Adrenal gland (tissue), 5 donors: ENCODE data around the gene OBP2B.

Source experiments
- POLR2A ChIP-seq, 2 donors: fragments of 450-650 bp; IDR thresholded peaks; one replicate each; pipeline ENCODE4 v1.6.1; 2017; ENCODE audit warnings: antibody characterized with exemption in 2 of 2, mild to moderate bottlenecking in 2 of 2, moderate library complexity in 1 of 2
- TF ChIP-seq, protein P1 (sequence below), 6 experiments: fragments of 450-650 bp in 4 of 6; fragments of 200-600 bp in 2 of 6; sonication (generic) in 1 of 6; IDR thresholded peaks; 1 replicate in 5 of 6; 2 replicates in 1 of 6; pipeline versions ENCODE4 v1.5.1 to v1.8.0; 2016 to 2021; ENCODE audit warnings: antibody characterized with exemption in 6 of 6, mild to moderate bottlenecking in 2 of 6, moderate library complexity in 1 of 6
- donor health status: DM: no; HTN: no; CAD: no.

DNA sequence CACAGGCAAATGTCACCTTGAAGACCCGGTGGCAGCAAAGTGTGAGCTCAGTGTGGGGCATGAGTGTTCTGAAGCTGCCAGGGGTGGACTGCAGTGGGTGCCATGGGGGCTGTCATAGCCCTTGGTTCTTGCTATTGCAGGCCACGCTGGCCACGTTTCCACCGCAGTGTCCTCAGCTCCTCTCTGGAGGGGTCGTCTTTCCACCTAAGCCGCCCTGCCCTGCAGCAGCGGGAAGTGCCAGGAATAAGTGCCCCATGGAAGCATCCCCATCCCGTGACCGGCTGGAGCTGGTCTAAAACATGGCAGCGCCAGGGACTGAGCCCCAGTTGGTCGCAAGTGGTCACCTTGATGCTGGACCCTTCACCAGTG lies 6.9 kb downstream of the OBP2B start:
- TF ChIP-seq, protein P1, sequence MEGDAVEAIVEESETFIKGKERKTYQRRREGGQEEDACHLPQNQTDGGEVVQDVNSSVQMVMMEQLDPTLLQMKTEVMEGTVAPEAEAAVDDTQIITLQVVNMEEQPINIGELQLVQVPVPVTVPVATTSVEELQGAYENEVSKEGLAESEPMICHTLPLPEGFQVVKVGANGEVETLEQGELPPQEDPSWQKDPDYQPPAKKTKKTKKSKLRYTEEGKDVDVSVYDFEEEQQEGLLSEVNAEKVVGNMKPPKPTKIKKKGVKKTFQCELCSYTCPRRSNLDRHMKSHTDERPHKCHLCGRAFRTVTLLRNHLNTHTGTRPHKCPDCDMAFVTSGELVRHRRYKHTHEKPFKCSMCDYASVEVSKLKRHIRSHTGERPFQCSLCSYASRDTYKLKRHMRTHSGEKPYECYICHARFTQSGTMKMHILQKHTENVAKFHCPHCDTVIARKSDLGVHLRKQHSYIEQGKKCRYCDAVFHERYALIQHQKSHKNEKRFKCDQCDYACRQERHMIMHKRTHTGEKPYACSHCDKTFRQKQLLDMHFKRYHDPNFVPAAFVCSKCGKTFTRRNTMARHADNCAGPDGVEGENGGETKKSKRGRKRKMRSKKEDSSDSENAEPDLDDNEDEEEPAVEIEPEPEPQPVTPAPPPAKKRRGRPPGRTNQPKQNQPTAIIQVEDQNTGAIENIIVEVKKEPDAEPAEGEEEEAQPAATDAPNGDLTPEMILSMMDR (IDR thresholded peaks at IDR 0.05) = no peak
- no peak for TF ChIP-seq POLR2A (IDR thresholded peaks at IDR 0.05)
